PC-3 (cell line): ENCODE measurements around the gene NAP1L4. TPM values are rescaled to one million over a fixed set of nuclear protein-coding genes. Genes with fewer than 3 reads are reported as not detected.

Experiments used
- ATAC-seq: fragments of 200-7000 bp; cut with Tn5 transposase; 2 replicates; pipeline ENCODE4 v1.9.1; 2020; ENCODE audit warnings: mild to moderate bottlenecking, moderate library complexity
- BruUV-seq: library from RNA; stranded (reverse); fragments of 400-500 nt; replicated peaks from 2 replicates; lab custom pipeline; 2021; lab: Mats Ljungman, UMichigan
- CTCF ChIA-PET: fragments of 300-600 bp; sonication (Branson Sonifier 250); formaldehyde crosslinking; loops from one replicate; lab custom pipeline; 2022; ENCODE audit warnings: antibody characterized with exemption; lab: Charles Lee
- POLR2A ChIA-PET: fragments of 300-600 bp; sonication (Branson Sonifier 250); formaldehyde crosslinking; loops from one replicate; lab custom pipeline; 2022; ENCODE audit warnings: antibody characterized with exemption; ENCODE audit not compliant: unreplicated experiment; lab: Charles Lee
- DNase-seq: peaks from one replicate; pipeline ENCODE4 v3.0.0-alpha.2; 2015
- H2AFZ ChIP-seq: fragments of 300-600 bp; sonication (generic); 2 replicates; pipeline ENCODE4 v1.6.0; 2016; ENCODE audit warnings: antibody characterized with exemption, low read length
- H3F3A ChIP-seq: fragments of 300-600 bp; sonication (generic); one replicate; pipeline ENCODE4 v1.6.0; 2017; ENCODE audit warnings: antibody characterized with exemption, low read length, control low read depth, mild to moderate bottlenecking; ENCODE audit not compliant: unreplicated experiment
- H3K27ac ChIP-seq: fragments of 300-600 bp; sonication (generic); 2 replicates; pipeline ENCODE4 v1.5.1; 2016; ENCODE audit warnings: mild to moderate bottlenecking, low read length
- H3K27me3 ChIP-seq: fragments of 300-600 bp; sonication (generic); 2 replicates; pipeline ENCODE4 v1.6.1; 2016; ENCODE audit warnings: low read length, mixed read lengths
- H3K36me3 ChIP-seq: fragments of 300-600 bp; sonication (generic); 2 replicates; pipeline ENCODE4 v1.6.1; 2016; ENCODE audit warnings: low read depth, mixed run types, low read length, mixed read lengths
- H3K4me1 ChIP-seq: fragments of 300-600 bp; sonication (generic); 2 replicates; pipeline ENCODE4 v1.5.1; 2016; ENCODE audit warnings: low read length; ENCODE audit not compliant: insufficient read depth
- H3K4me2 ChIP-seq: fragments of 300-600 bp; sonication (generic); 2 replicates; pipeline ENCODE4 v1.6.0; 2016; ENCODE audit warnings: low read length
- H3K4me3 ChIP-seq: fragments of 300-600 bp; sonication (generic); 2 replicates; pipeline ENCODE4 v1.5.1; 2016; ENCODE audit warnings: mild to moderate bottlenecking, low read length, mixed read lengths
- H3K79me2 ChIP-seq: fragments of 300-600 bp; sonication (generic); 2 replicates; pipeline ENCODE4 v1.6.1; 2017; ENCODE audit warnings: low read length, mixed read lengths
- H3K9ac ChIP-seq: fragments of 300-600 bp; sonication (generic); 2 replicates; pipeline ENCODE4 v1.6.0; 2016; ENCODE audit warnings: mild to moderate bottlenecking, low read length
- H3K9me2 ChIP-seq: fragments of 300-600 bp; sonication (generic); replicated peaks from 2 replicates; pipeline ENCODE4 v1.6.1; 2016; ENCODE audit warnings: mixed run types, low read length, mixed read lengths
- H3K9me3 ChIP-seq: fragments of 300-600 bp; sonication (generic); 2 replicates; pipeline ENCODE4 v1.6.1; 2016; ENCODE audit warnings: low read length, mixed read lengths
- H4K20me1 ChIP-seq: fragments of 300-600 bp; sonication (generic); 2 replicates; pipeline ENCODE4 v1.6.1; 2016; ENCODE audit warnings: low read length, mixed read lengths
- CTCF ChIP-seq: fragments of 300-600 bp; sonication (generic); conservative IDR thresholded peaks from 2 replicates; pipeline ENCODE4 v1.5.1; 2017; ENCODE audit warnings: antibody characterized with exemption, low read depth, mild to moderate bottlenecking, low read length
- EZH2 ChIP-seq: fragments of 300-600 bp; sonication (generic); IDR thresholded peaks from one replicate; pipeline ENCODE4 v1.6.1; 2017; ENCODE audit warnings: antibody characterized with exemption, mild to moderate bottlenecking, low read length; ENCODE audit not compliant: unreplicated experiment
- EZH2phosphoT487 ChIP-seq: fragments of 300-600 bp; sonication (generic); IDR thresholded peaks from 2 replicates; pipeline ENCODE4 v1.6.1; 2018; ENCODE audit warnings: mild to moderate bottlenecking, antibody characterized with exemption, low read length, borderline replicate concordance
- intact Hi-C: fragments of 100-400 bp; cut with micrococcal nuclease; formaldehyde crosslinking; loops from 2 replicates; pipeline ENCODE4 v1.9.0; 2023
- total RNA-seq: library from RNA; depleted of rRNA; stranded (reverse); fragments of >200 nt; gene quantifications from 2 replicates; pipeline ENCODE4 v1.2.3, GENCODE V29; 2014

Gene NAP1L4
- total RNA-seq, 1 experiment from 2014 or later, result 115 TPM

- H3F3A ChIP-seq, result no peaks in the 10 kb centered on the region
- BruUV-seq, result no TSS peak
- peak overlapping the region; percentile 99 for H3K9ac ChIP-seq
- H3K79me2 ChIP-seq, result peaks cover 52% of the 10 kb centered on the region
- H3K4me1 ChIP-seq, result peaks cover 23% of the 10 kb centered on the region
- no peaks in the 10 kb centered on the region for H3K27me3 ChIP-seq
- H2AFZ ChIP-seq, result peak overlapping the region; percentile 93; the same call in 1 of the 2 replicates
- no peaks in the 10 kb centered on the region for H3K9me2 ChIP-seq
- DNase-seq (no peak), ATAC-seq (peak; percentile 54)
- no peaks in the 10 kb centered on the region for H3K9me3 ChIP-seq
- H3K4me3 ChIP-seq, result peak overlapping the region; percentile 94
- peak overlapping the region; percentile 100 for H3K4me2 ChIP-seq
- H3K36me3 ChIP-seq, result peaks cover 6% of the 10 kb centered on the region; the same call in 1 of the 2 replicates
- no peak for TF ChIP-seq EZH2
- no peak for TF ChIP-seq CTCF
- ChIA-PET CTCF (interaction anchor here (0.7 kb wide), 1 partner anchor 61 kb away, joined by 17 read pairs; no protein-coding TSS in a partner anchor), POLR2A (interaction anchor here (0.6 to 0.7 kb wide), 5 partner anchors 12 to 572 kb away, joined by 3 to 8 read pairs (median 5); partner anchors contain the start of gene PHLDA2)
- H4K20me1 ChIP-seq, result peaks cover 36% of the 10 kb centered on the region
- H3K27ac ChIP-seq, result peak overlapping the region; percentile 61
- intact Hi-C loops, result no loop called here
These were observed 486 bp downstream of the NAP1L4 start for GRCh38 chr11:2991452-2992233.

GRCh38 chr11:2990617-2991451, 1.3 kb downstream of the NAP1L4 start:
- peaks cover 7% of the 10 kb centered on the region; the same call in 1 of the 2 replicates for H3K36me3 ChIP-seq
- CTCF ChIA-PET, result no interaction called here
- H3K4me3 ChIP-seq, result peak overlapping the region; percentile 94
- peak overlapping the region; percentile 99 for H3K9ac ChIP-seq
- no peaks in the 10 kb centered on the region for H3K27me3 ChIP-seq
- H3K79me2 ChIP-seq, result peaks cover 60% of the 10 kb centered on the region
- H3K27ac ChIP-seq, result peak overlapping the region; percentile 61
- no peaks in the 10 kb centered on the region for H3K9me2 ChIP-seq
- no peaks in the 10 kb centered on the region for H3F3A ChIP-seq
- H4K20me1 ChIP-seq, result peaks cover 36% of the 10 kb centered on the region
- ATAC-seq (no peak), DNase-seq (peak; percentile 34)
- no peaks in the 10 kb centered on the region for H3K9me3 ChIP-seq
- BruUV-seq, result TSS peak; percentile 75
- peaks cover 23% of the 10 kb centered on the region for H3K4me1 ChIP-seq
- intact Hi-C loops, result no loop called here
- H2AFZ ChIP-seq, result 0 out of 2 replicates have a peak overlapping the region, but pooled peaks have one; percentile 34
- H3K4me2 ChIP-seq, result peak overlapping the region; percentile 95
- POLR2A ChIA-PET, result no interaction called here
- no peak for TF ChIP-seq EZH2
- no peak for TF ChIP-seq EZH2phosphoT487
- no peak for TF ChIP-seq CTCF
